D341Med (cell line): Measurements from ENCODE around the gene RASGRF1.
A peak's percentile ranks its signal among the peaks of the same experiment; 100 is the strongest.

ENCODE experiments used
- DNase-seq: peaks from one replicate; pipeline ENCODE4 v3.0.0; 2012; ENCODE audit warnings: low spot score

Gene RASGRF1

DNA sequence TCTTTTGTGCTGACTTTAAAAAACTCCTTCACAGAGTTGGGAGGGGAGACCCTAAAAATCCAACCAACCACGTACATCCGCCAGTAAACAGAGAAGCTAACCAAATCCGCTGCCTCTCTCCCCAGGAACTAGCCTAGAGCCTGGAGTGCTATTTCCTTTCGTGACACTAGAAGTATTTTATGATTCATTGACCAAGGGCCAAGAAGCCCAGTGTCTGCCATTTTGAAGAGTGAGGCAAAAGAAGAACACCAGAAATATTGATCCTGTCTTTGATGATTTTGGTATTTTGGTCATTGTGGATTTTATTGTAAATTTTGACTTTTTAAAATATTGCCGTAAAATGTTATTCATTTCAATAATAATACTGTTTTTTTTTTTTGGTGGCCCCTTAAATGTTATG, 135.2 kb downstream of the RASGRF1 start:
- no peak for DNase-seq

DNA sequence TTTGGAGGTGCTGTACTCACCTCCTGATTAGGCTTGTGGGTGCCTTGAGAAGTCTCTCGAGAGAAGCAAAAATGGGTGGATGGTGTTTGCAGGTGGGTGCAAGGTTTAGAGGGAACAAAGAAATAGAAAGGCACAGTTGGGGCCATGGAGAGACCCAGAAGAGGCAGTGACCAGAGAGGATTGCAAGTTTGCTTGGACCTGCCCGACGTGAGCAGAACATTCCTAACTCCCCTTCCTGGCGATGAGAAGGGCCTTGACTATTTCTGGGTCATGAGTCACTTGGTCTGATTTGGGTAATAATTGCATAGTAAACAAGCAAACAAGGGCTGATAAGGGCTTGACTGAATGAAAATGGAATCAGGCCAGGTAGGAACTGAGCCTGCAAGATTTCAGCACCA, 138.7 kb downstream of the RASGRF1 start:
- DNase-seq, result no peak

DNA sequence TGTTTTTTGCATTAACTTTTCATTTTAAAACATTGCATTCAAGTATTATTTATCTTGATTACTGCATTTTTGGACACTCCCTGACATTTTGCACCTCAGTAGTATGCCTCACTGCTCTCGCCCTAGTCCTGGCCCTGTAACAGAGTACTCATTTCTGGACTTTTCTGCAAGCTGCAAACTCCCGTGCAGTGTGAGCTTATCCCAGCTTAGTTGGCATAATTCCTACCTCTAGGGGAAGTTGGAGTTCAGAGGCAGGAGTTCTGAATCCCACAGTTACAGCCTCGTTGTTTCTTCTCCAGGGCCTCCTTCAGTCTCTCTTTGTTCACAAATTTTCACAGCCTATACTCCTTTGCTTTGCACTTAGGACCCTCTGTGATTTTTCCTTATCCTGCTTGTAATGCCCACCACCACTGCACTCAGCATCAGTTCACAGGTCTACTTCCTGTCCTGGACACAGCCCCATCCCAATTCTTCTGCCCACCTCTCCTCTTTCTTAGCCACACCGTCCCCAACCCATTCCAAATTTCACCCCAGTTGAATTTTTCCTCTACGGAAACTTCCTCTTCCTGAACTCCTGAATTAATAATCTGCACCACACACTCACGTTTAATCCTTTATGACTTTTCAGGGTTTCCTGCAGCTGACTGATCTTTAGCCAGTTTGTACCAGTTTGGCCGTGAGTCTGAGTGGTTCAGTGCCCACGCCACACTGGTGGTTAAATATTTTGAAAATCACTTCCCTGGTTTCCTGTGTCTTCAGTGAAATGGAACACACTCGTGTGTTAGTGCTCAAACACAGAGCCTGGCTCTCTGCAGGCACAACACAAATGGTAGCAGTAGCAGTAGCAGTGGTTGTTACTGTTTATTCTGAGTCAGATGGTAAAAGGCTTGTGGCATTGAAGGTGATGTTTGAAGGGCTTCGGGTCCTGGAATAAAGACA, 139.4 kb downstream of the RASGRF1 start:
- no peak for DNase-seq

DNA sequence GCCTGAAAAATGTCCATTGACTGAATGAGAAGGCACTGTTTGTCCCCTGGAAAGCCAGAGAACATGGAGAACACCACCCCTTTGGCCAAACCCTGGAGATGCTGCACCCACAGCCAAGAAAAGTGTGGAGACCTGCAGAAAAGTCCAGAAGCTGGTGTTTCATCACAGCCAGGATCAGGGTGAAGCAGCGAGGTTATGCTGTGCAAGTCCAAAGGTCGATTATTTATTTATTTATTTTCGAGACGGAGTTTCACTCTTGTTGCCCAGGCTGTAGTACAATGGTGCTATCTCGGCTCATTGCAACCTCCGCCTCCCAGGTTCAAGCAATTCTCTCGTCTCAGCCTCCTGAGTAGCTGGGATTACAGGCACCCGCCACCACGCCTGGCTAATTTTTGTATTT, 140.2 kb downstream of the RASGRF1 start:
- DNase-seq, result no peak

DNA sequence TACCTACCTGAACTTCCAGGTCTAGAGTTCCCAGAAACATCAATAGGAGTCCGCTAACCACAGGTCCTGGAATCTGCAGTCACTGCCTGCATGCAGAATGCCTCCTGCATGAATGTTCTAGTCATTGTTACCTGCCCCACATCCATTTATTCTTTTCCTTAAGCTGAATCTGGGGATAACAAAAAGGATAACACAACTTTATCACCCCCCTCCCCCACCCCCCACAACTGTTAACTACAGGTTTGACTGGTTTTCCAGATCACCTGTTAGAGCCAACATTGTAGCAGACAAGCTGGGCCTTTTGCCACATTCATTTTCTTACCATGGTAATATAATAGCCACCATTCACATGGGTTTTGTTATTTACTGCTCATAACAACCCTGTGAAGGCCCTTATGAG, 141.1 kb downstream of the RASGRF1 start:
- DNase-seq, result no peak

DNA sequence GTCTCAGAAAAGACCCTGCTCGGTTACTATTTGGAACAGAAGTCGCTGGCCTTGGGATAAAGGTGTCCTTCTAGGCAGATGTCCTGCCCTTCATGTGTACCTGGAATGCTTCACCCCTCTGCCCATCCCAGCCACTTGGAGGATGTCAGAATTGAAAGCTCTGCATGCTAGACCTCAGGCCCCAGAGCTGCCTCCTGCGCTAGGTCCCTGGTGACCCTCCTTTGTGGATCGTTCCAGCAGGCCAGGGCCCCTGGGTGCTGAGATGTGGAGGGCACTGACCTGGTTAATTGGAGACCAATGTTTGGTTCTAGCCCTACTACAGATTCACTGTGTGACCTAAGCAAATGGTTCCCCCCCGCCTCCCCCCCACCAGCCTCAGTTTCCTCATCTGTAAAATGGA, 143.1 kb downstream of the RASGRF1 start:
- DNase-seq, result no peak

DNA sequence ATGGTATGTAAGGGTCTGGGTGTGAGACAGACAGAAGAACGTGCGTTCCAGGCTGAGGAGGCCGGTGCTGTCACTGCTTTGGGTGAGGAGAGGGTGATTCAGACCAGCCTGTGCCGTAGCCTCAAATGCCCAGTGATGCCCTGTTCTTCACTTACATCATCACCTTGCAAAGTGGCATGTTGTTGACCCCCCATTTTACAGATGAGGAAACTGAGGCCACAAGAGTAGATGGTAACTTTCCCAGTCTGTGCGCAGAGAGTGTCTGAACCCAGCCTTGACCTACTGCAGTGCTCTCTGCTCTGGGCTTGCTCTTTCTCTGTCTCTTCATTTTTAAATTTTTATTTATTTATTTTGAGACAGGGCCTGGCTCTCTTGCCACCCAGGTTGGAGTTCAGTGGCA, 144.1 kb downstream of the RASGRF1 start:
- DNase-seq, result no peak

DNA sequence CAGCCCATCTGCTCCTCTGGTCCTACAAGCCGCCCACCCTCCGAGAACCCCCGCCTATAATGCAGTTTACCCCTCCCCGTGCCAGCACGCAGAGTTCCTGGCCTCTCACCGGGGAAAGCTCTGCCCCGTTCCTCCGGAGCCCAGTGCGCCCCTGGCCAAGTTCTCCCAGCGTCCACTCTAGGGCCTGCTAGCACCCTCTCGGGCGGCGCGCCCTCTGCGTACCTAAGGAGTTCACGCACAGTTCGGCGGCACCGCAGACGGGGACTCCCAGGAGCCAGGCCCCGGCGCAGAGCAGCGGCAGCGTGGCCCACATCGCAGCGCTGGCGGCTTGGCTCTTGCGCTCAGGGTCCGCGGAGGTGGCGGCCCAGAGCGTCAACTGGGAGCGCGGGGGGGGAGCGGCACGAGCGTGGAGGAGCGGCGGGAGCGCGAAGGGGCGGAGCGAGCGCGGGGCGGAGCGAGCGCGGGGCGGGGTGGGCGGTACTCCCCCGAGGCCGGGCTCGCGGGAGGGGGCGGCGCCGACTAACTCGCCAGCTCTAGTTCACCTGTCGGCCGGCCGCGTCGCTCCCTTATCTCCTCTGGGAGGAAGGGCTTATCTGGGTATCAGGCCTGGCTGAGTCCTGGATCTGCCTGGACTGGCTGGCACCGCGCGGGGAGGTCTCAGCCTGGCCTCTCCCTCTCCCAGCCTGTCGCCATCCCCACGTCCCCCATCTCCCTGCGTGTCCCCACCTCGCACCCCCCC, 145.7 kb downstream of the RASGRF1 start, which contains the start of gene CTSH:
CTSH (minus strand) TSS at position 378 of the 739 bp plus-strand sequence; CDS start at position 313, 65 bp downstream.
- peak; percentile 92 for DNase-seq

DNA sequence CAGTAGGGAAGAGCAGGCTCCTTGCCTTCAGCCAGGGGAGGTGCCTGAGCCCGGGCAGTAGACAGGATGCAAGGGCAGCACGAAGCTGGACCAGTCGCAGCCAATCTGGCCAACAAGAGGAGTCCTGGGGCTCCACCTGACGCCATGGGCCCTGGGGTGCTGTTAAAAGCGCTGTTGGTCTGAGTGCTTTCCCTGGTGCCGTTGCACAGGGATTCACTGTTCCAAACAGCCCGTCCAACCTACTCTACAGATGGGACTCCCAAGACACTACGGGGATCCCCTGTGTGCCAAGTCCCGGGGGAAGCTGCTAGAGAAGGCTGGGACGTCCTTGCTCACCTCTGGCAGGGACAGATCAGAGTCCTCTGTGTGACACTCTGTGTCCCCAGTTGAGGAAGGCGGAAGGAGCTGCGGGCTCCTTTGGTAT, 146.4 kb downstream of the RASGRF1 start:
- no peak for DNase-seq

DNA sequence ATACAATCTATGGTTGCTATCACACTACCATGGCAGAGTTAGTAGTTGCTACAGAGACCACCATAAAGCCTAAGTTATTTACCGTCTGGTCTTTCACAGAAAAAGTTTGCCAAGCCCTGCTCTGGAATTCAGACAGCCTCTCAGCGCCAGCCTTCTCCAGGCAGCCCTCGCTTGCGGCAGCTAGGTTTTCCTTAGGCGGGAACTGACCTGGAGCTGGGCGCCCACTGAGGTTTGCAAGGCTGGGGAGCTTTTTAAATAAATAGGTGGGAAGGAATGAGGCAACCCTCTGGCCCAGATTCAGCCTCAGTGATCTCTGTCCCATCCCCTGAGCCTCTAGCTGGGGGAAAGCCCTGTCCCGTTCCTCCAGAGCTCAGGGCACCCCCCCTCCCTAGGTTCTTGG, 146.9 kb downstream of the RASGRF1 start:
- DNase-seq, result no peak

DNA sequence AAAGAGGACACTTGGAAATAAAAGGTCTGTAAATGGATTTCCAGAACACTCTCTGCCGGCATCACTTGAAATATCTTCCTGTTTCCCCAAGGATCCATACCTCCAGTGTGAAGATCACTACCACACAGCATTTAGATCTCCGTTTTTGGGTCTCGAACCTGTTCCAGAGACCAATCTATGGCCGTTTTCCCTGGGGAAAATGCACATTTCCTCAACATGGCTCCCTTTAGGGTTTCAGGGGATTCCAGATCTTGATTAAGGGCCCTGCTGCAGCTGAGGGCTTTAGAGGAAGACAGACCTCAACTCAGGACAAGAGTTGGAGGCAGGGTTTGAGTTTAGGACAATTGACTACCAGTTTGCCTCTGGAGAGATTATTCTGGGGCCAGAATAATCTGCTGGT, 147.8 kb downstream of the RASGRF1 start:
- DNase-seq, result no peak

DNA sequence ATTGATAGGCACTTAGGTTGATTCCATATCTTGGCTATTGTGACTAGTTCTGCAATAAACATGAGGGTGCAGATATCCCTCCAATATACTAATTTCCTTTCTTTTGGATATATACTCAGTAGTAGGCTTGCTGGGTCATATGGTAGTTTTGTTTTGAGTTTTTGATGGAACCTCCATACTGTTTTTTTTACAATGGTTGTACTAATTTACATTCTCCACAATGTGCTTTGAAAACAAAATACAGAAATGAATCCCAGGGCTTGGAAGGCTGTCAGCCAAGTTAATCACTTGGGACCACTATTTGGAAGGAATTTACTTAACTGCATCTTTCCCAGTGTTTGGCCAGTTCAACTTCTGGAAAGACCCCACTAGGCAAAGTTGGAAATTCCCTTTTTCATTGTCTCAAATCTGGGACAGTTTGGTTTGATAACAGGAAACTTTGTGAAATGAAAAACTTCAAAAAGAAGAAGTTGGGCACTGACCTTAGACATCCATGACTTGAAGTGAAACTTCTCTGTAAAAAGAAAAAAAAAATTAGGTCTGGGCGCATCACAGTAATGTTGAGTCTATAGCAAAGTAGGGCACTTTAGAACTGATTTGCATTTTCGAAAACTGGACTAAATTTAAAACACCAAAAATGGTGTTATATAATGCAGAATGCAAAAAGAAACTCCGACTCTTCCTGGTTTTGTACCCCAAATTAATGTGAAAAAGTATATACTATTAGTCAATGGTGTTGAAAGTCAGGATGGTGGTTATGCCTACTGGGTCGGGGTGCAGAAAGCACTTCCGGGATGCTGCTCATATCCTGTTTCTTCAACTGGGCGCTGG, 151.7 kb downstream of the RASGRF1 start:
- no peak for DNase-seq

DNA sequence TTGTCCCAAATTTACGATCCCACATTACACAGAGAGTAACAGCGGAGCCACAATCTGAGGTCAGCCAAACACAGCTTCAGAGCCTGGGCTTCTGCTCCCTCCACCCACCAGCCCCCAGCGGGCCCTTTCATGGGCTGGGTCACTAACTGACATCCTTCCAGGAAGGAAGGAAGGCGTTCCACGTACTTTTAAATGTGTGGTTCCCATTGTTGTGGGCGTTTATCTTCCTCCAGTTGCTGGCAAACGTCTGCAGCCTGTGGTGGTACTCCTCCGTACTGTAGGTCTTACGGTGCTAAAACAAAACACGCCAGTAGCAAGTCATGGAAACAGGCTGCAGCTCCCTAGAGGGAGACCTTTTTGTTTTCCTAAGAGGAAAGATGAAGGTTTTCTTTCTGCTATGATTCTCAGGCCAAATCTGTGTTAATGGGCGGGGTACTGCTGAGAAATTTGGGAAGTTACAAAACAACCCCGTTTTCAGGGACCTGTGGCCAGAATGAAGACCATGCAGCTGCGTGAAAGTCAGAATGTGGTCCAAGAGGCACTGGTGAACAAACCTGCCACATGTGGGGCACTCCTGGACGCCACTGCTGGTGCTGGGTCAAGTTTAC, 153.3 kb downstream of the RASGRF1 start:
- no peak for DNase-seq

DNA sequence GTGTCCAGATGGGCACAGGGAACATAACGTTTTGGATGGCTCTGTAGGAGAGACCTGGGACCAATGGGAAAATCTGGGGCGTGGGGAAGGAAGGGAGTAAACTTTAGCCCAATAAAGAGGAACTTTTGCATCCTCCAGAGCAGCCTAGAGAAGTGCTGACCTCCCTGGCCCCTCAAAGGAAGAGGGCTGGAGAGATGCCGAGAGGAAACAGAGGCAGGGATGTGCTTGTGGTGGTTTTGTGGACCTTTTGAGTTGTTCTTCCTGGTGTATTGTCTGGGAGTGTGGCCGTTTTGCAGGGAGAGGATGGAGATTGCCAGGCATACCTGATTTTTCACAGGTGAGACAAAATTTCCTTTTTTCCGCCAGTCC, 155.9 kb downstream of the RASGRF1 start:
- DNase-seq, result no peak

DNA sequence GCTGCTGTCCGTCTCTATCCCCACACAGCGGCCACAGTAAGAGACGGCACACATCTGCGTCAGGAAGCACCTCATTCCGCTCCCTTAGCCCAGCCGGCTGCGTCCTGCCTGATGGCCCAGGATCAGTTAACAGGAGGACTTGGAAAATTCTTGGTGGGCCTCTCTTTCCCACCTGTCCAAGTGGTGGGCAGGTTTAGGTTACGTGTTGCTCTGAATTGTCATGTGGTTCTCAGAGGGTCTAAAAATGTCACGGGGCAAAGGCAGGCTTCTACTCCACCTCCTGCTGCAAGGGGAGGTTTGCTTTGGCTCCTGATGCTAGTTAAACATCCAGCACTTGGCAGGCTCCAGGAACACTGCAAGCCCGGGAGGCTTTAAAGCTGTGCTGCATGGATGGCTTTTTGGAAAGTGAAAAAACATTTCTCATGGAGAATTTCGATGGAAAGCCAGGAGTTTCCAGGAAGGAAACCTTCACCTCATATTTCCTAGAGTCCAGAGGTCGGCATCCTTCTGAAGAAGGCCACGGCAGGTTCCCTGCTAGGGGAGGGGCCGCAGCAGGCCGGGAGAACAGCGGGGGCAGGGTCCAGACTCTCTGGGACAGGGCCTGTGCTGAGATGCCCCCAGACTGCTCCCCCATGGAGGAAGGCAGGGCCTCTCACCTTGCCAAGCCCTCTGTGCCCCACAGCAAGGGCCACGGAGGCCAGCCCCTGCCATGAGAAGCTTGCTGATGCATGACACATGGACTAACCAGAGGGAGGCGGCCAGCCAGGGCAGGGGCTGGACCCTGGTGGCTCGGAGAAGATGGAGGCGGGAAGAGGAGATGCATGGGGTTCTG, 156.5 kb downstream of the RASGRF1 start:
- DNase-seq, result no peak

DNA sequence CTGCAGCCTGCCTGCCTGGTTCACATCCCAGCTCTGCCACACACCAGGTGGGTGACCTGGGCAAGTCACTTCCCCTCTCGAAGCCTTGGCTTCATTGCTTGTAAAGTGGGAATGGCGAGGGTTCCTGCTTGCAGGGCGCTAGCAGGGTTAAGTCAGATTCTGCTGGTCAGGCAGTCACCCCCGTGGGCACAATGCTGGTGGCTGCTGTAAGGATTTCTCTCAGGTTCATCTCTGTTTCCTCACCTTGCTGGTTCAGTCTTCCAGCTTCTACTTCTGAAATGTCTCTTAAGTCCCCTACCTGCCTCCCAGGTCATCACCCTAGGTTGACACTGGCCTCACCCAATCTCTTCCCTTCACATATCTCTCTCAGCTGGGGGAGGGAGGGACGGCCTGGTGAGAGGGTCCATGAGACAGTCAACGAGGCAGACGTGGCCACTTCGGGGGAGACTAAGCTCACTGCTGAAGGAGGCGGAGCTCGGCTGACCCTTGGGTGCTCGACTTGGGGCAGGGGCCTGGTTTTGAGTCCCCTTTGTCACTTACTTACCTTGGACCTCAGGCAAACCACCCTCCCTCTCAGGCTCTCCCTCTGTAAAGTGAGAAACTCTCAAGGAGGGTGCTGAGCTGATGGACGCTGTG, 157.3 kb downstream of the RASGRF1 start:
- DNase-seq, result no peak

DNA sequence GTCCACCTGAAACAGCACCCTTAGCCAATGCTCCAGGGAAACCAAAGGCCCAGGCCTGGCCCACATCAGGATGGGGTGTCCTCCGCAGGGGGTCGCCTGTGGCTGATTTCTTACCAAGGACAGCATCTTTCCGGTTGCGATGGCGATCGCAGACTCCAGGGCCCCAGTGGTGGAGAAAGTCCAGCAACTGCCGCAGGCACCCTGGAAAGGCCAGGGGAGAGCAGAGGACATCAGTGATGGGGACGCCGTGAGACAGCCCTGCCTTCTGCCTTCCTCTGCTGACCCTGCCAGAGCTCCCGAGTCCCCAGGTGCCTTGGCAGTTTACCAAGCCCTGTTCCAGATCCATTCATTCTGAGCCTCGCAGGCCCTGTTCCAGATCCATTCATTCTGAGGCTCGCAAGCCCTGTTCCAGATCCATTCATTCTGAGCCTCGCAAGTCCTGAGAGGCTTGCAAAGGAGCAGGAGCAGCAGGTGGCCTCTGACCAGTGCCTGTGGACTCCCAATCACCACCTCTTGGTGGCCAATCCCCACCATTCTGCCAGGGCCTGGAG, 158.2 kb downstream of the RASGRF1 start:
- no peak for DNase-seq

DNA sequence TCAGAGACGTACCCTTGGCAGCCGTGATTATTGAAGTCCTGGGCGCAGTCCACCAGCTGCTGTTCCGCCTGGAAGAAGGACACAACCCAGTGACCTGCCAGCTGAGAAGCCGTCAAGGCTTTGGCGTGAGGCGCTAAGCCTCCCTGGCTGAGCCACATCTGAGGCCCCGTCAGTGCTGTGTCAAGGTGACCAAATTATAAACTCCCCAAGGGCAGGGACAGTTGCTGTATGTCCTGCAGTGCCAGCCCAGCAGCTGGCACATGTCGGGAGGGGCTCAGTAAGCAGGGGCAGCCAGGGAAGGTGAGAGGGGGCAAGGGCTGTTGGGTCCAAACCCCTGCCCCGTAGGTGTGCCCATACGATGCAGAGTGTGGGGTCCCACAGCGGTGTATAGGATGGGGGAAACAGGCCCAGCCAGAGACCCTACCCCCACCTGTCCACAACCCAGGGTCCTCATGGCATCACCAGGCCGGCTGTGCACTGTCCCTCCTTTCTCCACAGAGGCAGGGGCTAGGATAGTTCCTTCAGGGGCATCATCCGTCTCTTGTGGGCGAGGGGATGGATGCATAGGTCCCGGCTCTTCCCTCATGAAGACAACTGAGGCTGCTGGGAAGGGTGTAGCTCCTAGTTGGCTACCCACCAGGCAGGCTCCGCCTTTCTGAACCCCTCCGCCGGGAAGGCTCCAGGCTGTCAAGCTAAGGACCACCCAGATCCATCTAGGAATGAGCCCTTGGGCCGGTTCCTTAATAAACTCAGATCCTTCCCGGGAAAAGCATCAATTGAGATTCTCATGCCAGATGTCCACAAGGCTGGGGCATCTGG, 158.9 kb downstream of the RASGRF1 start:
- no peak for DNase-seq
